Measurements from ENCODE around the gene LRRTM4. TPM values are rescaled to one million over a fixed set of nuclear protein-coding genes. Genes with fewer than 3 reads are reported as not detected.
"Not testable (repeated sequence)": the region's sequence is repeated elsewhere in the genome, so short reads cannot be mapped to it uniquely, and the experiment has no call there.

LRRTM4 gene
- total and polyA plus RNA-seq, 8 donors, result 0.15 to 1.3 (median 0.28) TPM; not detected in 1

- FAIRE-seq (no peak), DNase-seq (no peak), ATAC-seq (no peak)
- H3K27me3 ChIP-seq, result no peaks in the 10 kb centered on the region
- no peaks in the 10 kb centered on the region for H3K36me3 ChIP-seq
- intact Hi-C loops (cut with DNase I), result no loop called here
- TF ChIP-seq CTCF (IDR thresholded peaks at IDR 0.05), result no peak
- H3K27ac ChIP-seq, result no peak overlapping the region
- H3K4me1 ChIP-seq, result no peaks in the 10 kb centered on the region
- no peaks in the 10 kb centered on the region for H3K9me3 ChIP-seq
- H3K4me3 ChIP-seq, result no peak overlapping the region
These were observed 377.4 kb downstream of the LRRTM4 start for GRCh38 chr2:77144772-77145171.

- Histone ChIP-seq H3K36me3 (no peaks in the 10 kb centered on the region), H3K27me3 (no peaks in the 10 kb centered on the region), H3K4me1 (no peaks in the 10 kb centered on the region), H3K4me3 (no peak overlapping the region), H3K27ac (no peak overlapping the region), H3K9me3 (no peaks in the 10 kb centered on the region)
- ATAC-seq (no peak), FAIRE-seq (no peak), DNase-seq (no peak)
- intact Hi-C loops (cut with DNase I), result no loop called here
- no peak for TF ChIP-seq CTCF (IDR thresholded peaks at IDR 0.05)
- 68 to 86% methylated on average over 3 of the region's 3 CpGs for WGBS, 2 donors
These were observed 380.0 kb downstream of the LRRTM4 start for GRCh38 chr2:77142141-77142540.

- intact Hi-C loops (cut with DNase I), result not testable (repeated sequence)
- 77 to 88% methylated on average over 8 of the region's 8 CpGs for WGBS, 2 donors
These were observed 393.7 kb downstream of the LRRTM4 start for GRCh38 chr2:77128479-77128878.

GRCh38 chr2:77127345-77127744 lies 394.8 kb downstream of the LRRTM4 start:
- Histone ChIP-seq H3K4me3 (no peak overlapping the region), H3K27me3 (no peaks in the 10 kb centered on the region), H3K9me3 (no peaks in the 10 kb centered on the region), H3K27ac (no peak overlapping the region), H3K36me3 (no peaks in the 10 kb centered on the region), H3K4me1 (no peaks in the 10 kb centered on the region)
- FAIRE-seq (no peak), ATAC-seq (no peak), DNase-seq (no peak)
- intact Hi-C loops (cut with DNase I), result no loop called here
- TF ChIP-seq CTCF (IDR thresholded peaks at IDR 0.05), result no peak

More at GRCh38 chr2:77128479-77128878, 393.7 kb downstream of the LRRTM4 start:
- H3K36me3 ChIP-seq, H3K9me3 ChIP-seq, H3K27ac ChIP-seq, H3K4me3 ChIP-seq, FAIRE-seq, H3K4me1 ChIP-seq, ATAC-seq, DNase-seq, H3K27me3 ChIP-seq: not testable (repeated sequence)

- ATAC-seq, result no peak
- no peak for DNase-seq
- H3K27ac ChIP-seq, result no peak overlapping the region
- H3K4me1 ChIP-seq, result no peaks in the 10 kb centered on the region
- 56 to 66% methylated on average over 3 of the region's 3 CpGs for WGBS, 2 donors
- no peaks in the 10 kb centered on the region for H3K36me3 ChIP-seq
- no peaks in the 10 kb centered on the region for H3K9me3 ChIP-seq
- intact Hi-C loops (cut with DNase I), result no loop called here
- H3K4me3 ChIP-seq, result no peak overlapping the region
- no peak for TF ChIP-seq CTCF (IDR thresholded peaks at IDR 0.05)
- no peak for FAIRE-seq
- no peaks in the 10 kb centered on the region for H3K27me3 ChIP-seq
These were observed 400.7 kb downstream of the LRRTM4 start for GRCh38 chr2:77121518-77121917.

GRCh38 chr2:77119333-77119732 lies 402.8 kb downstream of the LRRTM4 start:
- Histone ChIP-seq H3K36me3 (no peaks in the 10 kb centered on the region), H3K4me3 (no peak overlapping the region), H3K27ac (no peak overlapping the region), H3K9me3 (no peaks in the 10 kb centered on the region), H3K4me1 (no peaks in the 10 kb centered on the region), H3K27me3 (no peaks in the 10 kb centered on the region)
- 51 to 56% methylated on average over 1 of the region's 1 CpG for WGBS, 2 donors
- intact Hi-C loops (cut with DNase I), result no loop called here
- FAIRE-seq, result no peak
- no peak for ATAC-seq
- no peak for DNase-seq
- TF ChIP-seq CTCF (IDR thresholded peaks at IDR 0.05), result no peak

Measured in pancreas (tissue), 10 donors.